Smooth muscle cell (in vitro differentiated cells): Measurements from ENCODE around the gene POU3F1. TPM values are rescaled to one million over a fixed set of nuclear protein-coding genes. Genes with fewer than 3 reads are reported as not detected.

ENCODE experiments used
- DNase-seq: peaks from one replicate; lab custom pipeline; 2025; ENCODE audit not compliant: unreplicated experiment; lab: John Stamatoyannopoulos, UW
- H2AFZ ChIP-seq: fragments of 200-600 bp; sonication (generic); 2 replicates; pipeline ENCODE4 v1.6.0; 2016; ENCODE audit warnings: antibody characterized with exemption, low read depth, mild to moderate bottlenecking
- H3F3A ChIP-seq: fragments of 200-600 bp; sonication (generic); 2 replicates; pipeline ENCODE4 v1.6.0; 2017; ENCODE audit warnings: antibody characterized with exemption, low read depth
- H3K27ac ChIP-seq: fragments of 200-600 bp; sonication (generic); 2 replicates; pipeline ENCODE4 v1.5.1; 2016; ENCODE audit warnings: low read depth, mild to moderate bottlenecking
- H3K27me3 ChIP-seq: fragments of 200-600 bp; sonication (generic); 2 replicates; pipeline ENCODE4 v1.6.1; 2016; ENCODE audit warnings: low read depth, mild to moderate bottlenecking
- H3K36me3 ChIP-seq: fragments of 200-600 bp; sonication (generic); 2 replicates; pipeline ENCODE4 v1.5.1; 2016; ENCODE audit warnings: low read depth
- H3K4me1 ChIP-seq: fragments of 200-600 bp; sonication (generic); 2 replicates; pipeline ENCODE4 v1.5.1; 2016; ENCODE audit warnings: low read depth
- H3K4me2 ChIP-seq: fragments of 200-600 bp; sonication (generic); 2 replicates; pipeline ENCODE4 v1.6.0; 2016; ENCODE audit warnings: mild to moderate bottlenecking
- H3K4me3 ChIP-seq: fragments of 200-600 bp; sonication (generic); 2 replicates; pipeline ENCODE4 v1.5.1; 2016; ENCODE audit warnings: mild to moderate bottlenecking
- H3K79me2 ChIP-seq: fragments of 200-600 bp; sonication (generic); 2 replicates; pipeline ENCODE4 v1.6.0; 2016; ENCODE audit warnings: low read depth, mild to moderate bottlenecking
- H3K9ac ChIP-seq: fragments of 200-600 bp; sonication (generic); 2 replicates; pipeline ENCODE4 v1.6.0; 2016; ENCODE audit warnings: low read depth
- H3K9me3 ChIP-seq: fragments of 200-600 bp; sonication (generic); replicated peaks from 2 replicates; pipeline ENCODE4 v1.5.1; 2016; ENCODE audit warnings: low read depth
- H4K20me1 ChIP-seq: fragments of 200-600 bp; sonication (generic); 2 replicates; pipeline ENCODE4 v1.6.0; 2016; ENCODE audit warnings: low read depth
- WGBS: methylation state at CpG from one replicate; pipeline ENCODE4 v1.1.7; 2016; ENCODE audit warnings: low lambda C conversion rate; 5-methylcytosine and 5-hydroxymethylcytosine counted together
- polyA plus RNA-seq: library from polyadenylated mRNA; unstranded; fragments of >200 nt; fragmentation: Nextera tagmentation; extraction: Ambion mirVana; gene quantifications from 2 replicates; pipeline ENCODE4 v1.2.1, GENCODE V29; 2016
- total RNA-seq: library from RNA; depleted of rRNA; stranded (reverse); fragments of >200 nt; gene quantifications from 2 replicates; pipeline ENCODE4 v1.2.3, GENCODE V29; 2014
- TF ChIP-seq, protein P1 (sequence below): fragments of 200-600 bp; sonication (generic); IDR thresholded peaks from 2 replicates; pipeline ENCODE4 v1.5.1; 2017; ENCODE audit warnings: borderline replicate concordance, mild to moderate bottlenecking, antibody characterized with exemption; ENCODE audit not compliant: insufficient read depth, poor library complexity, severe bottlenecking

The POU3F1 gene
- total and polyA plus RNA-seq, 2 experiments from 2014 or later: 0.55 TPM; not detected in 1

GRCh38 chr1:38089712-38090360 is 43.2 kb upstream of the POU3F1 start:
- Histone ChIP-seq H3K27ac (no peak overlapping the region), H3K9me3 (no peaks in the 10 kb centered on the region), H3K4me3 (no peak overlapping the region), H3K36me3 (no peaks in the 10 kb centered on the region), H2AFZ (no peak overlapping the region), H3K27me3 (no peaks in the 10 kb centered on the region), H4K20me1 (no peaks in the 10 kb centered on the region), H3K79me2 (no peaks in the 10 kb centered on the region), H3F3A (no peaks in the 10 kb centered on the region), H3K4me1 (no peaks in the 10 kb centered on the region), H3K9ac (no peak overlapping the region), H3K4me2 (no peak overlapping the region)
- TF ChIP-seq, protein P1, sequence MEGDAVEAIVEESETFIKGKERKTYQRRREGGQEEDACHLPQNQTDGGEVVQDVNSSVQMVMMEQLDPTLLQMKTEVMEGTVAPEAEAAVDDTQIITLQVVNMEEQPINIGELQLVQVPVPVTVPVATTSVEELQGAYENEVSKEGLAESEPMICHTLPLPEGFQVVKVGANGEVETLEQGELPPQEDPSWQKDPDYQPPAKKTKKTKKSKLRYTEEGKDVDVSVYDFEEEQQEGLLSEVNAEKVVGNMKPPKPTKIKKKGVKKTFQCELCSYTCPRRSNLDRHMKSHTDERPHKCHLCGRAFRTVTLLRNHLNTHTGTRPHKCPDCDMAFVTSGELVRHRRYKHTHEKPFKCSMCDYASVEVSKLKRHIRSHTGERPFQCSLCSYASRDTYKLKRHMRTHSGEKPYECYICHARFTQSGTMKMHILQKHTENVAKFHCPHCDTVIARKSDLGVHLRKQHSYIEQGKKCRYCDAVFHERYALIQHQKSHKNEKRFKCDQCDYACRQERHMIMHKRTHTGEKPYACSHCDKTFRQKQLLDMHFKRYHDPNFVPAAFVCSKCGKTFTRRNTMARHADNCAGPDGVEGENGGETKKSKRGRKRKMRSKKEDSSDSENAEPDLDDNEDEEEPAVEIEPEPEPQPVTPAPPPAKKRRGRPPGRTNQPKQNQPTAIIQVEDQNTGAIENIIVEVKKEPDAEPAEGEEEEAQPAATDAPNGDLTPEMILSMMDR: no peak
- WGBS: 95% methylated on average over 11 of the region's 11 CpGs
- DNase-seq: no peak

- WGBS: 74% methylated on average over 6 of the region's 6 CpGs
- no peaks in the 10 kb centered on the region for H4K20me1 ChIP-seq
- H3K27ac ChIP-seq: no peak overlapping the region
- H3K9ac ChIP-seq: no peak overlapping the region
- H3K27me3 ChIP-seq: no peaks in the 10 kb centered on the region
- DNase-seq: no peak
- H3K4me2 ChIP-seq: no peak overlapping the region
- no peak overlapping the region for H2AFZ ChIP-seq
- H3F3A ChIP-seq: no peaks in the 10 kb centered on the region
- TF ChIP-seq, protein P1: no peak
- no peaks in the 10 kb centered on the region for H3K9me3 ChIP-seq
- H3K79me2 ChIP-seq: no peaks in the 10 kb centered on the region
- H3K36me3 ChIP-seq: no peaks in the 10 kb centered on the region
- no peak overlapping the region for H3K4me3 ChIP-seq
- no peaks in the 10 kb centered on the region for H3K4me1 ChIP-seq
Measured at GRCh38 chr1:38088791-38089190, 42.2 kb upstream of the POU3F1 start.

GRCh38 chr1:38088366-38088765 is 41.8 kb upstream of the POU3F1 start:
- DNase-seq: no peak
- TF ChIP-seq, protein P1: no peak
- H4K20me1 ChIP-seq: no peaks in the 10 kb centered on the region
- H3F3A ChIP-seq: no peaks in the 10 kb centered on the region
- no peak overlapping the region for H3K4me2 ChIP-seq
- H3K4me3 ChIP-seq: no peak overlapping the region
- no peaks in the 10 kb centered on the region for H3K9me3 ChIP-seq
- H3K79me2 ChIP-seq: no peaks in the 10 kb centered on the region
- H3K27ac ChIP-seq: no peak overlapping the region
- no peaks in the 10 kb centered on the region for H3K4me1 ChIP-seq
- H3K36me3 ChIP-seq: no peaks in the 10 kb centered on the region
- 37% methylated on average over 4 of the region's 6 CpGs for WGBS
- no peaks in the 10 kb centered on the region for H3K27me3 ChIP-seq
- H2AFZ ChIP-seq: no peak overlapping the region
- no peak overlapping the region for H3K9ac ChIP-seq

DNA sequence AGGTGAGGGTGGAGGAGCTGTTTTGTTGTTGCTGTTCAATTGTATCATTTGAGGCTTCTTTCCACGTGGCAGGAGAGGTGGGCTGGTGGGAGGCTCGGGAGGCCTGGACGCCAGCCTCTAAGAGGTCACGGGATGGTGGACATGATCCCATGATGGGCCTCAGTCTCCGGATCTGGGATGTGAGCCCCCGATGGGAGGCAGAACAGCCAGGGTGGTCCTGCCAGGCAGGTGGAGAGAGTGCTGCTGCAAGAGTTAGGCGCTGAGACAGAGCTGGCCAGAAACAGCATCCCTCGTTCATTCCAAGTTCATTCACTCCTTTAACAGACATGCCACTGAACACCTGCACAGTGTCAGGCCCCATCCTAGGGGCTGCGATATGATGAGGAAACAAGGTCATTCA is 41.1 kb upstream of the POU3F1 start:
- no peak for DNase-seq
- no peaks in the 10 kb centered on the region for H3F3A ChIP-seq
- H3K79me2 ChIP-seq: no peaks in the 10 kb centered on the region
- H3K4me1 ChIP-seq: no peaks in the 10 kb centered on the region
- no peaks in the 10 kb centered on the region for H3K36me3 ChIP-seq
- 87% methylated on average over 9 of the region's 9 CpGs for WGBS
- no peaks in the 10 kb centered on the region for H3K9me3 ChIP-seq
- TF ChIP-seq, protein P1: no peak
- no peak overlapping the region for H3K27ac ChIP-seq
- no peak overlapping the region for H2AFZ ChIP-seq
- no peak overlapping the region for H3K4me3 ChIP-seq
- no peaks in the 10 kb centered on the region for H4K20me1 ChIP-seq
- no peak overlapping the region for H3K4me2 ChIP-seq
- no peaks in the 10 kb centered on the region for H3K27me3 ChIP-seq
- H3K9ac ChIP-seq: no peak overlapping the region
